Measurements from ENCODE around the gene AKT2.

Gene AKT2

GRCh38 chr19:40285353-40286234 is 449 bp upstream of the AKT2 start:
- no peak for TF ChIP-seq CTCF (conservative IDR thresholded peaks at IDR 0.05; ENCODE audit: low read depth, low read length)
- peak overlapping the region; percentile 93 for H3K4me3 ChIP-seq (ENCODE audit: low read length)
- peak; percentile 98 for DNase-seq (ENCODE audit: low read depth)

DNA sequence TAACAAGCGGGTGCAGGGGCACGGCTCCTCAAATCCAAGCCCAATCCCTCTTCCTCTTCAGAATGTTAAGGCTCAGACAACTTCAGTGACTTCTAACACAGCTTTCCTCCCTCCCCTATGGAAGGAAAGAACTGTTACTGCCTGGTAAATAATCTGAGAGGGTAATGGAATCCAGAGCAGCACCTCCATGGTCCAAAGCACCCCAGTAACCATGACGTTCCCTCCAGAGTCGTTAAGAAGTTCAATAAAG is 969 bp downstream of the AKT2 start:
- no peak for DNase-seq (ENCODE audit: low read depth)
- no peak for TF ChIP-seq CTCF (conservative IDR thresholded peaks at IDR 0.05; ENCODE audit: low read depth, low read length)
- peak overlapping the region; percentile 93 for H3K4me3 ChIP-seq (ENCODE audit: low read length)

DNA sequence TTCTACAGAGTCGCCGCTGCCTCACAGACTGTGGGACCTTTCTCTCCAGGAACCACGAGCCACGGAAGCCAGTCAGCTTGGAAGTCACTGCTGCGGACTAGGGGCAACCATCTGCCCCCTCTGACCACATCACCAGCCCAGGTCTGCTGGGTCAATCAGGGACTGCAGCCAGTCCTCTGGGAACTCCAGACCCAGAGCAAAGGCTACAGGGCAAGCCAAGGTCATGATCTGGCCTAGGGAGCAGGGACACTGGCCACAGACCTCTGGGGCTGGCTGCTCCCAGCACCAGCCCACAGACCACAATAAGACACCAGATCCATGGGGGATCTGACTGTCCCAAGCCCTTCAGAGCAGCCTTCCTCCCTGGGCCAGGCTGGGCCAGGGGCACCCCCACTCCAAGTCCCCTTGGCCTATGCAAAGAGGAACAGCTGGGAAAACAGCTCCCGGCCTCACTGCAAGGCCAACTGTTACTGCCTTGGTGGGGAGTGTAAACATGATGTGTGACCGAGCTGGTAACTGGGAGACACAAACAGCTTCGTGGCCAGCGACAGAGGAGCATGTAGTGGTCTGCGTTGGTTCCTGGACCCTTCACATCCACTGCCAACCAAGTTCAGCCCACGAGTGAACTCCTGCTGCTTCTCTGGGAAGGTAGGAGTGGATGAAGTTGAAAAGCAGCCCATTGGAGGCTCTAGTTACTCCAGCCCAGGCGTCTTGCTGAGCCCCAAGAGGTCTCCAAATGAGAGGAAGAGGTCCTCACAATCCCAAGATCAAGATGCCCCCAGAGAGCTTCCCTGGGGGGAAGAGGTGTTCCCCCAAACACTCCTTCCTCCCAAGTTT is 1.5 kb downstream of the AKT2 start:
- no peak for TF ChIP-seq CTCF (conservative IDR thresholded peaks at IDR 0.05; ENCODE audit: low read depth, low read length)
- no peak for DNase-seq (ENCODE audit: low read depth)

DNA sequence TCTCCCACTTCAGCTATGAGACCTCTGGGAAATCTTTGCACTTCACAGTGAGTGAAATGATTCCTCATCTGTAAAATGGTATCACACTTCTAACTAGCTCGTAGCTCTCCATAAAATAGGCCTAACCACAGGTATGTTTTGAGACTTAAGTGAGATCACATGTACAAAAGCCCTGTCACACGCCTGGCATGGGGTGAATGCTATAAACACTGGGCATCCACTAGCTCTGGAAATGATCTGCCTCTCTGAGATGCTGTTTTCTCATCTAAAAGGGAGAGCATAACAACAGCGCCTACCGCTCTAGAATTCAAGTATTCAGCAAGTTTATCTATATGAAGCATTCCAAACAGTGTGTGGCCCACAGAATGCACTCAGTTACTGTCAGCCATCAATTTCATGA is 2.2 kb downstream of the AKT2 start:
- DNase-seq (ENCODE audit: low read depth) = peak; percentile 90
- TF ChIP-seq CTCF (conservative IDR thresholded peaks at IDR 0.05; ENCODE audit: low read depth, low read length) = no peak
- H3K4me3 ChIP-seq (ENCODE audit: low read length) = peak overlapping the region; percentile 93

More for the DNA sequence above, 1.5 kb downstream of the AKT2 start:
- H3K4me3 ChIP-seq (ENCODE audit: low read length) = peak overlapping the region; percentile 93

DNA sequence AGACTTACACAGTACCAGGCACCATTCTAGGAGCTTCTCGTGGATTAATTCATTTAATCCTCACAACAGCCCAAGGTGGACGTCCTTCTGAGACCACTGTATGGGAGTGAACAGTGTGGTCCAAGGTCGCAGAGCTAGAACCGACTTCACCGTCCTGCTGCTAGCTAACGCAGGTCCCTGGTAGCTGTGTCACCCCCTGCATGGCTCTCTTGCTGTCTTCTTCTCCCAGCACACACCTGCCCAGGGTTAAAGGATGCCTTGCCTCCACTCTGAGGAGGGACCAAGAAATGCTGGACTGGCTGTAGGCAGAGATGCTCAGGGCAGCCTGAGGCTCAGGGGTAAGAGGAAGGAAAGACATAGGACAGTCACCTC is 3.0 kb downstream of the AKT2 start:
- no peak for TF ChIP-seq CTCF (conservative IDR thresholded peaks at IDR 0.05; ENCODE audit: low read depth, low read length)
- no peak for DNase-seq (ENCODE audit: low read depth)
- no peak overlapping the region for H3K4me3 ChIP-seq (ENCODE audit: low read length)

DNA sequence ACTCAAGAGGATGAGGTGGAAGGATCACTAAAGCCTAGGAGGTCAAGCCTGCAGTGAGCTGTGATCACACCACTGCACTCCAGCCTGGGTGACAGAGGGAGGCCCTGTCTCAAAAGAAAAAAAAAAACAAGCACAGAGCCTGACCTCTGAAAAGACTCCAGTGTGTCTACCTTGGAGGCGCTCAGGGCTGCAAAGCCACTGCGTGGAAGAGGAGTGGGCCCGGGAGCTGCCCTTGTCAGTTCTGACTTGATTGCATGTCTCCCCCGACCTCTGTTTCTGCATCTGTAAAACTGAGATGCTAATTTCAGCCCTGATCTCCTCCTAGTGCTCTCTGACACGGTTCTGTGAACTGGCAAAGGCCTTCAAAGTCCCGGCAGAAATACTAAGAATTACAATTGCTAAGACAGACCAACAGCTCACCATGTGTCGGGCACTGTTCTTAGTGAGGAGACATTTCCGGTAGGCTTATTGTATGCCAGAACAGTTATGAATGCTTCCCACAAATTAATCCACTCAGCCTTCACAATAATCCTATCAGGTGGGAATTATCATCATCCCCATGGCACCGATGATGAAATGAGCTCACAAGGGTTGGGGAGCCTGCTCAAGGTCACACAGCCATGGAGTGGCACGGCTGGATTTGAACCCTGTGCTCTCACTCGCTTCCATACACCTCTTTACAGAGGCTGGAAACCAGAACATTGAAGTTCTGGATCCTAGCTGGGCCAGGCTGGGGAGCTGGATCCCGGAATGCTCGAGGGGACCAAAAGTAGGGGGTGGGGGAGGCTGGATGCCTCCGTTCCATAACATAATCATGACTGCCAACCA is 3.5 kb downstream of the AKT2 start:
- DNase-seq (ENCODE audit: low read depth) = peak; percentile 95
- H3K4me3 ChIP-seq (ENCODE audit: low read length) = no peak overlapping the region
- TF ChIP-seq CTCF (conservative IDR thresholded peaks at IDR 0.05; ENCODE audit: low read depth, low read length) = no peak
